Fibroblast of villous mesenchyme (primary cell): Measurements from ENCODE around the gene AJAP1. TPM values are rescaled to one million over a fixed set of nuclear protein-coding genes. Genes with fewer than 3 reads are reported as not detected.

ENCODE experiments used
- DNase-seq: peaks from one replicate; pipeline ENCODE4 v3.0.0-alpha.2; 2010; ENCODE audit warnings: low read depth
- H3K4me3 ChIP-seq: 2 replicates; pipeline ENCODE4 v1.5.1; 2011; ENCODE audit warnings: low read depth, mild to moderate bottlenecking, low read length
- CTCF ChIP-seq: IDR thresholded peaks from 2 replicates; pipeline ENCODE4 v1.5.1; 2012; ENCODE audit warnings: low read depth, mild to moderate bottlenecking, low read length; ENCODE audit not compliant: insufficient read depth
- total RNA-seq: library from RNA; depleted of rRNA; stranded (reverse); fragments of >200 nt; gene quantifications from 2 replicates; pipeline ENCODE4 v1.2.3, GENCODE V29; 2012

AJAP1 gene
- total RNA-seq, 1 donor, result under 0.01 TPM

GRCh38 chr1:4628992-4629391 is 25.4 kb upstream of the AJAP1 start:
- TF ChIP-seq CTCF, result no peak
- H3K4me3 ChIP-seq, result no peak overlapping the region
- no peak for DNase-seq

GRCh38 chr1:4630561-4630960 is 23.8 kb upstream of the AJAP1 start:
- no peak for DNase-seq
- no peak for TF ChIP-seq CTCF
- H3K4me3 ChIP-seq, result no peak overlapping the region

GRCh38 chr1:4631321-4631720 is 23.1 kb upstream of the AJAP1 start:
- TF ChIP-seq CTCF, result no peak
- H3K4me3 ChIP-seq, result no peak overlapping the region
- DNase-seq, result no peak

GRCh38 chr1:4633346-4633745 is 21.1 kb upstream of the AJAP1 start:
- DNase-seq, result no peak
- no peak for TF ChIP-seq CTCF
- H3K4me3 ChIP-seq, result no peak overlapping the region

- H3K4me3 ChIP-seq, result no peak overlapping the region
- TF ChIP-seq CTCF, result no peak
- no peak for DNase-seq
Measured at GRCh38 chr1:4634156-4634792, 20.1 kb upstream of the AJAP1 start.

GRCh38 chr1:4634793-4635406 is 19.5 kb upstream of the AJAP1 start:
- H3K4me3 ChIP-seq, result no peak overlapping the region
- no peak for DNase-seq
- no peak for TF ChIP-seq CTCF

GRCh38 chr1:4636186-4636585 is 18.2 kb upstream of the AJAP1 start:
- no peak overlapping the region for H3K4me3 ChIP-seq
- no peak for TF ChIP-seq CTCF
- DNase-seq, result no peak
